ENCODE measurements around the gene CCSER1. TPM values are rescaled to one million over a fixed set of nuclear protein-coding genes. Genes with fewer than 3 reads are reported as not detected.

Gene CCSER1
- total and polyA plus RNA-seq, 9 donors: 0.21 to 8.3 (median 3.2) TPM

DNA sequence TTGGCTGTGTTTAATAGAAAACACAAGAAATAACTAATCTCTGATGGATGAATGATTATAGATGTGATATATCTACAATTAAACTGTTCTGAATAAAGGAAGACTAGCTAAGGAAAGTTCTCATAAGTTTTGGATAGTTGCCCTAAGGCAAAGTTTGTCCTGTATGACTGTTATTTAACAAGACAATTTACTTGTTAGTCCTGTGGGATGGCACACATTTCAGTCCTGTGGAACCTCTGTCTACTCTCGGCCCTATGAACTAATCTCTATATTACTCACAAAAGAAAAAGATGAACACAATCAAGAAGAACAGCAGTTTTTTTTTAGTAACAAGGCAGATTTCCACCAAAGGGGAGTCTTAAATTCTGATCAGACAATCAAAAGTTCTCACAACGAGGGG is 314.6 kb downstream of the CCSER1 start:
- Histone ChIP-seq H3K4me3 (no peak overlapping the region), H3K36me3 (no peaks in the 10 kb centered on the region), H3K4me1 (ENCODE audit: insufficient read depth) (no peaks in the 10 kb centered on the region), H3K27me3 (no peaks in the 10 kb centered on the region), H3K27ac (no peak overlapping the region), H3K9me3 (no peaks in the 10 kb centered on the region)
- no peak for TF ChIP-seq POLR2A (IDR thresholded peaks at IDR 0.05)
- TF ChIP-seq, protein P1, sequence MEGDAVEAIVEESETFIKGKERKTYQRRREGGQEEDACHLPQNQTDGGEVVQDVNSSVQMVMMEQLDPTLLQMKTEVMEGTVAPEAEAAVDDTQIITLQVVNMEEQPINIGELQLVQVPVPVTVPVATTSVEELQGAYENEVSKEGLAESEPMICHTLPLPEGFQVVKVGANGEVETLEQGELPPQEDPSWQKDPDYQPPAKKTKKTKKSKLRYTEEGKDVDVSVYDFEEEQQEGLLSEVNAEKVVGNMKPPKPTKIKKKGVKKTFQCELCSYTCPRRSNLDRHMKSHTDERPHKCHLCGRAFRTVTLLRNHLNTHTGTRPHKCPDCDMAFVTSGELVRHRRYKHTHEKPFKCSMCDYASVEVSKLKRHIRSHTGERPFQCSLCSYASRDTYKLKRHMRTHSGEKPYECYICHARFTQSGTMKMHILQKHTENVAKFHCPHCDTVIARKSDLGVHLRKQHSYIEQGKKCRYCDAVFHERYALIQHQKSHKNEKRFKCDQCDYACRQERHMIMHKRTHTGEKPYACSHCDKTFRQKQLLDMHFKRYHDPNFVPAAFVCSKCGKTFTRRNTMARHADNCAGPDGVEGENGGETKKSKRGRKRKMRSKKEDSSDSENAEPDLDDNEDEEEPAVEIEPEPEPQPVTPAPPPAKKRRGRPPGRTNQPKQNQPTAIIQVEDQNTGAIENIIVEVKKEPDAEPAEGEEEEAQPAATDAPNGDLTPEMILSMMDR (IDR thresholded peaks at IDR 0.05): no peak
- no peak for TF ChIP-seq EP300 (IDR thresholded peaks at IDR 0.05)
- intact Hi-C loops (cut with DNase I): no loop called here
- DNase-seq: no peak
- 88 to 92% (median 89%) methylated on average over 2 of the region's 2 CpGs for WGBS, 3 donors

DNA sequence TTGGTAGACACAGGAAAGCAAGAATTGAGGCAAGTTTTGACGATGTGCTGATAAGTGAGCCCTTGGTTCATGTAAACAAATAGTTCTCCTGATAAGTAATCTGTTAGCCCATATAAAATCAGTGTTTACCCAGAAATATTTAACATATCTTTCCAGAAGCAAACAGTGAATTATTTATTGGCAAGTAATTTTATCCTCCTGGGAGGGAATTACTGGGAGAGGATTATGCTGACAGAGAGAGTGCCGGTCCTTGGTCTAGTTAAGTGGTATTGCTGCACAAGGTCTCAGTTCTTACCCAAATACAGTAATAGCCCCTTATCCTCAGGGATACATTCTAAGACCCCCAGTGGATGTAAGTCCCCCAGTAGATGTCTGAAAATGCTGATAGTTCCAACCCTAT is 315.4 kb downstream of the CCSER1 start:
- WGBS, 3 donors: 41 to 61% (median 45%) methylated on average over 2 of the region's 2 CpGs
- intact Hi-C loops (cut with DNase I): no loop called here
- H3K36me3 ChIP-seq: no peaks in the 10 kb centered on the region

GRCh38 chr4:90443231-90443630 is 316.0 kb downstream of the CCSER1 start:
- 93 to 100% (median 96%) methylated on average over 1 of the region's 1 CpG for WGBS, 3 donors
- no peaks in the 10 kb centered on the region for H3K36me3 ChIP-seq
- TF ChIP-seq, protein P1 (IDR thresholded peaks at IDR 0.05): no peak
- no peak for TF ChIP-seq EP300 (IDR thresholded peaks at IDR 0.05)
- no peak for TF ChIP-seq POLR2A (IDR thresholded peaks at IDR 0.05)

More for the DNA sequence above, 315.4 kb downstream of the CCSER1 start:
- no peak for DNase-seq
- Histone ChIP-seq H3K4me3 (no peak overlapping the region), H3K4me1 (ENCODE audit: insufficient read depth) (no peaks in the 10 kb centered on the region), H3K27ac (no peak overlapping the region), H3K27me3 (no peaks in the 10 kb centered on the region), H3K9me3 (no peaks in the 10 kb centered on the region)
- TF ChIP-seq EP300 (IDR thresholded peaks at IDR 0.05) (no peak), POLR2A (IDR thresholded peaks at IDR 0.05) (no peak)
- TF ChIP-seq, protein P1 (IDR thresholded peaks at IDR 0.05): no peak

GRCh38 chr4:90444904-90445303 is 317.7 kb downstream of the CCSER1 start:
- Histone ChIP-seq H3K4me3 (no peak overlapping the region), H3K27me3 (no peaks in the 10 kb centered on the region), H3K4me1 (ENCODE audit: insufficient read depth) (no peaks in the 10 kb centered on the region), H3K36me3 (no peaks in the 10 kb centered on the region), H3K9me3 (no peaks in the 10 kb centered on the region), H3K27ac (no peak overlapping the region)
- DNase-seq: no peak
- TF ChIP-seq POLR2A (IDR thresholded peaks at IDR 0.05): no peak
- no peak for TF ChIP-seq EP300 (IDR thresholded peaks at IDR 0.05)
- TF ChIP-seq, protein P1 (IDR thresholded peaks at IDR 0.05): no peak
- intact Hi-C loops (cut with DNase I): no loop called here
- WGBS, 3 donors: 93 to 98% (median 94%) methylated on average over 2 of the region's 2 CpGs

More at GRCh38 chr4:90443231-90443630, 316.0 kb downstream of the CCSER1 start:
- Histone ChIP-seq H3K9me3 (no peaks in the 10 kb centered on the region), H3K27ac (no peak overlapping the region), H3K4me3 (no peak overlapping the region), H3K27me3 (no peaks in the 10 kb centered on the region), H3K4me1 (ENCODE audit: insufficient read depth) (no peaks in the 10 kb centered on the region)
- DNase-seq: no peak
- intact Hi-C loops (cut with DNase I): no loop called here
